ENCODE data around the gene FRAS1.

The FRAS1 gene

GRCh38 chr4:78551420-78552351 lies 494.6 kb downstream of the FRAS1 start, which contains the start of gene ANXA3:
ANXA3 (plus strand) TSS chr4:78551770; CDS start chr4:78554474, 2,704 bp downstream.
- no peak for DNase-seq (ENCODE audit: low spot score)

GRCh38 chr4:78552389-78553042 lies 495.4 kb downstream of the FRAS1 start:
- DNase-seq (ENCODE audit: low spot score), result no peak

DNA sequence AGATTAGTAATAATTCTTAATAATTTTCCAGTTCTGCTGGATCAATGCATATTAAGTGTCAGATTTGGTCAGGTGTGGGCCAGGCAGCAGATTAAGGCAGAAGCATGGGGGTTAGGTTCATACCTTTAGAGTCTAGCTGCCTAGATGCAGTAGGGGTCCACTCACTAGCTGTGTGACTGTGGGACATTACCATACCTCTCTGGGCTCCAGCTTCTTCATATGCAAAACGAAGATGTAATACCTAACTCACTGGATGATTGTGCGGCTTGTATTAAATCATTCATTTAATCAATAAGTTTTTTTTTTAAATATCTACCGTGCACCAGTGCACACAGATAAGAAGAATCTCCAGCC lies 495.9 kb downstream of the FRAS1 start:
- no peak for DNase-seq (ENCODE audit: low spot score)

DNA sequence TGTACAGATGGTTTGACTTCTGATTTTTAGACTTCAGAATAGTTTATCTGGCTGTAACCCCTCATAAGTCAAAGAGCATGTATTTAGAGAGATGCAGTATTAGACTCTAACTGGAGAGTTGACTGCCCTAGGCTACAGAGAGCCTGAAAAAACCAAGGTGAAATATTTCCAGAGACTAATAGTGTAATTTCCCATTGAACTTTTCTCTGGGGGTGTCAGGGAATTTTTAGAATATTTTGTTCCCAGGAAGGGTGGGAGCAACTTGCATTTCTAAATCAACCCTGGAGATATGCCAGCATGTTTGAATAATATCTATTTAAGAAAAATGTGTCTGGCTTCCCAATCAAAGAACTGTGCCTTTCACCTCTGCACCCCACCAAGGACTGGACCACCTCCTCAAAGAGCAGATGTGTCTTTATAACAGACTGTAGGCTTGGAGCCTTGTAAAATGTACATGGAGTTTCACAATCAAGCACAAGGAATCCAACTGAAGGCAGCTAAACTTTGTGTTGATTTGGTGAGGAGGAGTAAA lies 496.5 kb downstream of the FRAS1 start:
- no peak for DNase-seq (ENCODE audit: low spot score)

DNA sequence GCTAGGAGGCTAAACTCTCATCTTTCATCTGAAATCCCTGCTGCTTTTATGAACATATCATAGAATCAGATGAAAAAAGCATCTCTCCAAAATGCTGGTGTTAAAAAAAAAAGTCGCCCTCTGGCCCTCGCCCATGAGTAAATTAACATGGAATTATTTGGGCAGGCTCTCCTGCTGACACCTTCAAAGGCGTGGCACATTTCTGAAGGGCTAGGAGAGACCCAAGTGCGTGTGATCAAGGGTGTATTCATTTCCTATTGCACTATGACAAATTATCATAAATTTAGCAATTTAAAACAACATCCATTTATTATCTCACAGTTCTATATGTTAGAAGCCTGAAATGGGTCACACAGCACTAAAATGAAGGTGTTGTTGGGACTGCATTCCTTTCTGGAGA lies 499.5 kb downstream of the FRAS1 start:
- no peak for DNase-seq (ENCODE audit: low spot score)

DNA sequence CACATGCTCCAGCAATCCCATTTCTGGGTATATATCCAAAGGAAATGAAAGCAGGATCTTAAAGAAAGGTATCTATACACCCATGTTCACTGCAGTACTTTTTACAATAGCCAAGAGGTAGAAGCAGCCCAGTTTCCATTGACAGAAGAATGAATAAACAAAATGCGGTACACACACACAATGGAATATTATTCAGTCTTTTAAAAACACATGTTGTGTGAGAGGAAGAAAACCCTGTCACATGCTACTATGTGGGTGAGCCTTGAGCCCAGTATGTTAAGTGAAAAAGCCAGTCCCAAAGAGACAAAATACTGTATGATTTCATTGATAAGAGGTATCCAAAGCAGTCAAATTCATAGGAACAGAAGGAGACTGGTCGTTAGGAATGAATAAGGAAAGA lies 500.7 kb downstream of the FRAS1 start:
- no peak for DNase-seq (ENCODE audit: low spot score)

- no peak for DNase-seq (ENCODE audit: low spot score)
These were observed 501.3 kb downstream of the FRAS1 start for GRCh38 chr4:78558410-78558809.

- DNase-seq (ENCODE audit: low spot score), result no peak
These were observed 503.3 kb downstream of the FRAS1 start for GRCh38 chr4:78560296-78560963.

DNA sequence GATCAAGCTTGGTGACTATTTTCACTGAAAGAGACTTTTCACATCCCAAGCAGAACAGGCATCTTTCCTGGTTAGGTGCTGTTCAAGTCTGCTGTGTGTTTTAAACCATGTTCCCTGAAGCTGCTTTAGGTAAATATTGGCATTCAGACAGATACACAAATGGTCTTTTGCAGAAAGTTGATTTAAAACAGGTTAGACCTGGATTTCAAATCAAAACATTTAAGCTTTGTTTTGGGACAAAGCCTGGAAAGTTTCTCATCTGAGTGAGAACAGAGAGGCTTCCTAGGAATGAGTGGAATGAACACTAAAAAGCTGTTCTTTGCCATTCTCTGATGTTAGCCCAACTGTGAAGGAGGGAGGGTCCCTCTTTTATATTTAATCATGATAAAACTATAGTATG lies 504.6 kb downstream of the FRAS1 start:
- no peak for DNase-seq (ENCODE audit: low spot score)

DNA sequence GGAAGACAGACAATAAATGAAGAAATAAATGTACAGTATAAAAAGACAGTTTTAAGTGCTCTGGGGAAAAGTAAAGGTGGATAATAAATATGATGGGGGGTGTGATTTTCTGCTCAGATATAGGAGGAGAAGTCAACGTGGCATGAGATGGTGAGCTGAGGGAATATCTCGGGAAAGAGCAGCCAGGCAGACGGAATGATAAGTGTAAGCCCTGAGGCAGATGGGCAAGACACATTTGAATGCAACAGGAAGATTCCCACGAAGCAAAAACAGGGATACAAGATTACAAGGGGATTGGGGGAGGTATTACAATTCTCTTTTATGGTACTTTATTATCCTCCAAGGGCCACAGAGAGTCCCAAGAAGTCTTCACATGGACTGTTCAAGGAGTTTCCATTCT lies 505.6 kb downstream of the FRAS1 start:
- no peak for DNase-seq (ENCODE audit: low spot score)

DNA sequence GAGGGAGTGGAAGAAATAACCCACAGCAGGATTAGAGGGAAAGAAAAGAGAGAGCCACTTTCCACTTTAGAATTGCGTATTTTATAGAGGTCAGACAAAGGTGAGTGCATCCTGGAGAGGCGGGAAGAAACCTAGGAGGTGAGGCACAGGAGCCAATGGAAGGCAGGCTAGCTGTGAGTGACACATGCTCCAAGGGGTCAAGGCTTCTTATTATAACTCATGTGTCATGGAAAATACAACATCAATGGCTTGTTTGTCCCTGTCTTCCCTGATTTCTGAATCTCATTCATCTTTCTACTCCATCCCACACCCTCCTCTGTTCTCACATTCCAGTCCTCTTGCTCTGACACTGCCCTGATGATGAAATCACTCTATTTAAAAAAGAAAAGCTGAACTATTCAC lies 508.8 kb downstream of the FRAS1 start:
- DNase-seq (ENCODE audit: low spot score), result no peak

DNA sequence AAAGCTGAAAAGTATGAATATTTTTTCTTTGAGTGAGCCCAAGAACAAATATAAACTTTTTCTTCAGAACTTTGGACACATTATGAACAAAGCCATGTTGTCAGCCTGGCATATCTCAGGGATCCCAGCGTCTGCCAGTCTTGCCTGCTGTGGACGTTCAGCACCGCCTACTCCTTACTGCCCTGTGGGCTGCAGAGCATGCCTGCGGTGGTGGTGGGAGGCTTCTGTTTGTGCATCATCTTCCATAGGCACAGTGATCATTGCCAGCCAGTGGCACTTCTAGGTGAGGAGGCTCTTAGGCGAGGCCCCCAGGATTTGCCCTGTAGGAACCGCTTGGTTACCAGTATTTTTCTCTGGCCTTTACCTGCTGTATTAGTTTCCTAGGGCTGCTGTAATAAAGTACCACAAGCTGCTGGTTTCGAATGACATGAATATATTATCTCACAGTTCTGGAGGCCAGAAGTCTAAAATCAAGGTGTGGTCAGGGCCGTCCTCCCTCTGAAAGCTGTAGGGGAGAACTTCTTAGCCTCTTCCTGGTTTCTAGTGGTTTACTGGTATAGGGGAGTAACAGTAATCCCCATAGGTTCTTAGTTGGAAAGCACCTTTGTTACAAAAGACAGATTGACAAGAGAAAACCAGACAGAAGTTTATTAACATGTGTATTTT lies 509.8 kb downstream of the FRAS1 start:
- DNase-seq (ENCODE audit: low spot score), result no peak

- no peak for DNase-seq (ENCODE audit: low spot score)
These were observed 510.5 kb downstream of the FRAS1 start for GRCh38 chr4:78567500-78568060.

DNA sequence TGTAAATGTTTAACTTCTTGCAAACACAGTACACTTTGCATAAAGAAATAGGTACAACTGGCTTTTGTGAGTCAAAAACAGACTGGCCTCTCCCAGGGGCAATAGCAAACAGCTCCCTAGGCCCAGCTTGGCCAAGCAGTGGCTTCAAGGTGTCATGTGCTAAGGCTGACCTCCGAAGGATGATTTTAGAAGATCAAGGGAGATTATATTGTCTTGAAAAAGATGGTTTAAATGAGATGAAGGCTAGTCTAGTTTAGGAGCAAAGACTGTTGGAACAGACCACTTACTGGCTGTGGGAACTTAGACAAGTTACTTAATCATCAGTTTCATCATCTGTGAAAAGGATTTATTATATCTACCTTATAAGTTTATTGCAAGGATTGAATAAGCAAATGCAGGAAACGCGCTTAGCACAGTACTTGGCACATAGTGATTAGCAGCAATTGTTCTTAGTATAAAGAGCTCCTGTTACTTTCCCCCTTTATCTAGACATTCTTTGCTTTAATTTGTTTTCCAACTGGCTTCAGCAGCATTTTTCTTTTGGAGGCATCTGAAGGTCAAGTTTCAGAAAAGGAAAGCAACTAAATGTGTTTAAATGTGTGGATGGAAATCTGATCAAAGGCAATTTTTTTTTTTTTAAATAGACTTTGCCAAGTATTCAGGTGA lies 511.6 kb downstream of the FRAS1 start:
- no peak for DNase-seq (ENCODE audit: low spot score)

DNA sequence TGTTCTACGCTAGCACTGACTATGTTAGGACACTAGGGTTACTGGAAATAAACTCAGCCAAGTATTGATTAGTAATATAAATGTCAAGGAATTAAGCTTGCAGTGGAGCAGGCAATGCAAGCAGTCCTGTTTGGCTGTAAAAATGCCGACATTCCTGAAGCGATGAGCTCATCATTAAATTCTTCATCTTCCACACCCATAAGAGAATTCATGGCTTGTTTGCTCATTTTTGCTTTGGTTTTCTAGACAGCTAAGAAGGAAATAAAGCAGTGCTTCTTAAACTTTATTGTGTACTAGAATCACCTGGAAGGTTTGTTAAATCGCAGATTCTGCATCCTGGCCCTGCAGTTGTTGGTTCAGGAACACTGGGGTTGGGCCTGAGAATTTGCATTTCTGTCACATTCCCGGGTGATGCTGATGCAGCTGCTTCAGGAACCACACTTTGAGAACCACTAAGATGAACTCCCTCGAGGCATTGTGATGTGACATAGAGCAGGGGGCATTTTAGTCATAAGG lies 512.2 kb downstream of the FRAS1 start:
- DNase-seq (ENCODE audit: low spot score), result no peak

- DNase-seq (ENCODE audit: low spot score), result no peak
These were observed 513.0 kb downstream of the FRAS1 start for GRCh38 chr4:78570117-78570516.

DNA sequence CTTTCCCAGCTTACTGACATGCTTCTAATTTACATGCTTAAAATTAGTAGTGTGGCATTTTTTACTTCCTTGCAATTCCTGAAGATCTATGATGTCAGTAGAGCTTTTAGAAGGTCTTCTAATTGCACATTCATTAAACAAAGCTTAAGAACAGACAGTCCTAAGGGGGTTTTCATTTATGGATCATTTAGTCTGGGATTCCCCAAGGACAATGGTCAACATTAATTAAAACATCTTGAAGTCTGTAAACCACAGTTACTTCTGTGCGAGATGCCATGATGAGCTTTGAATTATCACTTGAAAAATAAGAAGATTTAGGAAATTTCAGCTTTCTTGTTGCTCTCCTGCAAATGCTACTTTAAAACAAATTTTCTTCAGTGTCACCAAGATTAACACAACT lies 514.7 kb downstream of the FRAS1 start:
- DNase-seq (ENCODE audit: low spot score), result no peak

DNA sequence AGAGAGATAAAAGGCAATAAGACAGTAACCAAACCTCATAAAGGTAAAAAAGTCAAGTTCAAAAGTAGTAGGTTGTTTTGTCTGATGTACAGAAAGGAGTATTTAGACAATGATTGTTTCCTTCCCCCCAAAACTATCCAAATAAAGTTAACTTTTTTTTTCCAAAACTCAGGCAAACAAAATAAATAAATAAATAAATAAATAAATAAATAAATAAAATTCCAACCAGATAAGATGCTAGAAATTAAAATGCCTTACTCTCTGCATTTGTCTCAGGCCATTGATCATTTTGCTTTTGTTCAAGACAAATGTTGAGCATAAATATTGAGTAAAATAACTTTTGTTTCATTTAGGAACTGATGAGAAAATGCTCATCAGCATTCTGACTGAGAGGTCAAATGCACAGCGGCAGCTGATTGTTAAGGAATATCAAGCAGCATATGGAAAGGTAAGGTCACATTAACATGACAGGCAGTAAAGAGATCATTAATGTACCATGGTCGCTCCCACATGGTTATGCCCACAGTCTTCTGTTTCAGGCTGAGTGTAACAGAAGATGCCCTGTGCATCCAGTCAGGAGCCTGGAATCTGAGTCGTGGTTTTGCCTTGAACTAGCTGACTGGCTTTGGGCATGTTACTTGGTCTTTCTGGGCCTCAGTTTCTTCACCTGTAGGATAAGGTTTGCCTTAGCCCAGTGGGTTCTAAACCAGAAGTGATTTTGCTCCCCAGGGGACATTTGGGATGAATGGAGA lies 521.7 kb downstream of the FRAS1 start:
- DNase-seq (ENCODE audit: low spot score), result no peak

- no peak for DNase-seq (ENCODE audit: low spot score)
These were observed 524.5 kb downstream of the FRAS1 start for GRCh38 chr4:78581618-78582017.

- no peak for DNase-seq (ENCODE audit: low spot score)
These were observed 527.9 kb downstream of the FRAS1 start for GRCh38 chr4:78584863-78585547.
